Loucy (cell line): ENCODE results near the gene EIF4EBP2.

Experiments used
- H2AFZ ChIP-seq: fragments of 200-600 bp; sonication (generic); 2 replicates; pipeline ENCODE4 v1.6.0; 2016; ENCODE audit warnings: antibody characterized with exemption, mild to moderate bottlenecking, low read length, moderate library complexity
- H3F3A ChIP-seq: fragments of 200-600 bp; 2 replicates; pipeline ENCODE4 v1.6.0; 2016; ENCODE audit warnings: antibody characterized with exemption, low read depth, mild to moderate bottlenecking
- H3K27me3 ChIP-seq: fragments of 200-600 bp; sonication (generic); 2 replicates; pipeline ENCODE4 v1.6.1; 2014; ENCODE audit warnings: low read length, mild to moderate bottlenecking; ENCODE audit not compliant: insufficient read depth, poor library complexity, severe bottlenecking
- H3K36me3 ChIP-seq: fragments of 200-600 bp; sonication (generic); 2 replicates; pipeline ENCODE4 v1.6.1; 2016; ENCODE audit warnings: low read length; ENCODE audit not compliant: insufficient read depth
- H3K4me1 ChIP-seq: fragments of 200-600 bp; sonication (generic); 2 replicates; pipeline ENCODE4 v1.5.1; 2014; ENCODE audit warnings: low read length, mild to moderate bottlenecking; ENCODE audit not compliant: insufficient read depth, poor library complexity, severe bottlenecking
- H3K4me2 ChIP-seq: fragments of 200-600 bp; sonication (generic); 2 replicates; pipeline ENCODE4 v1.6.0; 2014; ENCODE audit warnings: antibody characterized with exemption, low read length, low read depth, mild to moderate bottlenecking; ENCODE audit not compliant: poor library complexity, severe bottlenecking
- H3K4me3 ChIP-seq: fragments of 200-600 bp; sonication (generic); 2 replicates; pipeline ENCODE4 v1.5.1; 2014; ENCODE audit warnings: low read length, mild to moderate bottlenecking, mixed read lengths; ENCODE audit not compliant: poor library complexity, severe bottlenecking
- H3K79me2 ChIP-seq: fragments of 200-600 bp; sonication (generic); 2 replicates; pipeline ENCODE4 v1.6.1; 2014; ENCODE audit warnings: low read length; ENCODE audit not compliant: insufficient read depth
- H3K9ac ChIP-seq: fragments of 200-600 bp; sonication (generic); 2 replicates; pipeline ENCODE4 v1.6.0; 2014; ENCODE audit warnings: mild to moderate bottlenecking, low read depth, low read length, moderate library complexity; ENCODE audit not compliant: poor library complexity, severe bottlenecking
- H3K9me2 ChIP-seq: fragments of 200-600 bp; sonication (generic); replicated peaks from 2 replicates; pipeline ENCODE4 v1.6.1; 2016; ENCODE audit warnings: low read depth, low read length, mixed read lengths
- H3K9me3 ChIP-seq: fragments of 200-600 bp; sonication (generic); 2 replicates; pipeline ENCODE4 v1.6.1; 2014; ENCODE audit warnings: mild to moderate bottlenecking, antibody characterized with exemption, low read length, low read depth; ENCODE audit not compliant: insufficient read depth
- H4K20me1 ChIP-seq: fragments of 200-600 bp; sonication (generic); 2 replicates; pipeline ENCODE4 v1.6.0; 2014; ENCODE audit warnings: antibody characterized with exemption, low read length, mild to moderate bottlenecking; ENCODE audit not compliant: insufficient read depth, poor library complexity, severe bottlenecking
- CTCF ChIP-seq: fragments of 200-600 bp; sonication (generic); conservative IDR thresholded peaks from 2 replicates; pipeline ENCODE4 v1.5.1; 2014; ENCODE audit warnings: mild to moderate bottlenecking, antibody characterized with exemption, low read length
- EZH2phosphoT487 ChIP-seq: fragments of 200-600 bp; IDR thresholded peaks from 2 replicates; pipeline ENCODE4 v1.6.1; 2018; ENCODE audit warnings: antibody characterized with exemption, mild to moderate bottlenecking, moderate library complexity, borderline replicate concordance

Gene EIF4EBP2

GRCh38 chr10:70418713-70419112, 14.8 kb downstream of the EIF4EBP2 start:
- H2AFZ ChIP-seq: no peak overlapping the region
- no peaks in the 10 kb centered on the region for H3K9me3 ChIP-seq
- no peaks in the 10 kb centered on the region for H3K27me3 ChIP-seq
- H3F3A ChIP-seq: no peaks in the 10 kb centered on the region
- H3K4me2 ChIP-seq: no peak overlapping the region
- no peak for TF ChIP-seq EZH2phosphoT487
- no peak for TF ChIP-seq CTCF
- H3K36me3 ChIP-seq: peaks cover 41% of the 10 kb centered on the region; the same call in 1 of the 2 replicates
- no peak overlapping the region for H3K9ac ChIP-seq
- no peaks in the 10 kb centered on the region for H3K9me2 ChIP-seq
- peaks cover 35% of the 10 kb centered on the region; the same call in 1 of the 2 replicates for H3K79me2 ChIP-seq
- H3K4me1 ChIP-seq: no peaks in the 10 kb centered on the region
- peaks cover 16% of the 10 kb centered on the region for H4K20me1 ChIP-seq
- no peak overlapping the region for H3K4me3 ChIP-seq

GRCh38 chr10:70424320-70424719, 20.4 kb downstream of the EIF4EBP2 start:
- Histone ChIP-seq H3K9me3 (no peaks in the 10 kb centered on the region), H4K20me1 (no peaks in the 10 kb centered on the region), H3K9ac (no peak overlapping the region), H3K4me1 (no peaks in the 10 kb centered on the region), H3K36me3 (peaks cover 87% of the 10 kb centered on the region; the same call in 1 of the 2 replicates), H3K27me3 (no peaks in the 10 kb centered on the region), H3K4me3 (no peak overlapping the region), H3F3A (no peaks in the 10 kb centered on the region), H3K9me2 (no peaks in the 10 kb centered on the region), H2AFZ (no peak overlapping the region), H3K79me2 (no peaks in the 10 kb centered on the region), H3K4me2 (no peak overlapping the region)
- TF ChIP-seq CTCF (no peak), EZH2phosphoT487 (no peak)

GRCh38 chr10:70425096-70425495, 21.2 kb downstream of the EIF4EBP2 start:
- Histone ChIP-seq H3K4me2 (no peak overlapping the region), H3K9ac (no peak overlapping the region), H3F3A (no peaks in the 10 kb centered on the region), H3K4me1 (no peaks in the 10 kb centered on the region), H3K4me3 (no peak overlapping the region), H3K9me3 (no peaks in the 10 kb centered on the region), H3K9me2 (no peaks in the 10 kb centered on the region), H3K79me2 (no peaks in the 10 kb centered on the region), H3K36me3 (peaks cover 79% of the 10 kb centered on the region; the same call in 1 of the 2 replicates), H4K20me1 (no peaks in the 10 kb centered on the region), H2AFZ (no peak overlapping the region), H3K27me3 (no peaks in the 10 kb centered on the region)
- TF ChIP-seq CTCF (no peak), EZH2phosphoT487 (no peak)
